ENCODE measurements around the gene APMAP.

The APMAP gene

DNA sequence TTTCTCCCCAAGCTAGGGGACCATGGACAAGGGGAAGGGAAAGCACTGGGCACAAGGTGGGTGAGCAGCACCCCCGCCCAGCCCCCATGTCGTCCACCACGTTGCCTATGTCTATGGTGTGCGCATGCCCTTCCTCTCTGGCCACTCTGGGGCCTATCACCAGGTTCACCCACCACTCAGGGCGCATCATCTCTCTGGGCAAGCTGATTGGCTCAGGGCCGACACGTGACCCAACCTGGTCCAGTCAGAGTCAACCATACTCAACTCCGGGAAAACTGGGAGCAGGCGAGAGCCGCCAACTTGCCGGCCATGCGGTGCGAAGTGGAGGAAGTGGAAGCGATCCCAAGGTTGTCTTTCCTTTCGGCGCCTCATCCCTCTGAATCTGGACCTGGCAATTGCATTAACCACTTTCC is 39.5 kb upstream of the APMAP start:
- Histone ChIP-seq H3K36me3 (replicated peaks) (no peaks in the 10 kb centered on the region), H3K4me3 (no peak overlapping the region), H3K4me1 (peaks cover 13% of the 10 kb centered on the region), H3K27me3 (ENCODE audit: low read depth) (no peaks in the 10 kb centered on the region), H3K9me3 (no peaks in the 10 kb centered on the region)
- no peak for DNase-seq (ENCODE audit: low spot score in 2 of 2)
- in situ Hi-C loops (cut with MboI; ENCODE audit: low sequenced_read_pairs), result no loop called here

DNA sequence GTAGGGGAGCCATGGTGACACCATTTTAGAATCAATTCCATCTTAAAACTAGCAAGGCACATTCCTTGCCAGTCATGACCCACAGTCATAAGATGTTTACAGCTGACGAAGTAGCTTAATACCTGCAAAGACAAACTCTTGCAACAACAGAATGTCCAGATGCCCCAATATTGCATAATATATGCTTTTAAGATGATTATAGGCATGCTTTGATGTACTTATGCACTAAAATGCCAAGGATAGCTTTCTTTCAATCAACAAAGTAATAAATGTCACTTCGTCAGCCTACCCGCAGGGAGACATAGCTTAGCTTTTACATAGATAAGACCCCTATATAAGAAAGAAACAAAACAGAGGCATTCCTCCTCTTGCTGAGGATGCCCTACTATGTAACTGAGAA is 38.7 kb upstream of the APMAP start:
- Histone ChIP-seq H3K9me3 (no peaks in the 10 kb centered on the region), H3K4me1 (peaks cover 13% of the 10 kb centered on the region), H3K4me3 (no peak overlapping the region), H3K27me3 (ENCODE audit: low read depth) (no peaks in the 10 kb centered on the region), H3K36me3 (replicated peaks) (no peaks in the 10 kb centered on the region)
- no peak for DNase-seq (ENCODE audit: low spot score in 2 of 2)
- in situ Hi-C loops (cut with MboI; ENCODE audit: low sequenced_read_pairs), result no loop called here

DNA sequence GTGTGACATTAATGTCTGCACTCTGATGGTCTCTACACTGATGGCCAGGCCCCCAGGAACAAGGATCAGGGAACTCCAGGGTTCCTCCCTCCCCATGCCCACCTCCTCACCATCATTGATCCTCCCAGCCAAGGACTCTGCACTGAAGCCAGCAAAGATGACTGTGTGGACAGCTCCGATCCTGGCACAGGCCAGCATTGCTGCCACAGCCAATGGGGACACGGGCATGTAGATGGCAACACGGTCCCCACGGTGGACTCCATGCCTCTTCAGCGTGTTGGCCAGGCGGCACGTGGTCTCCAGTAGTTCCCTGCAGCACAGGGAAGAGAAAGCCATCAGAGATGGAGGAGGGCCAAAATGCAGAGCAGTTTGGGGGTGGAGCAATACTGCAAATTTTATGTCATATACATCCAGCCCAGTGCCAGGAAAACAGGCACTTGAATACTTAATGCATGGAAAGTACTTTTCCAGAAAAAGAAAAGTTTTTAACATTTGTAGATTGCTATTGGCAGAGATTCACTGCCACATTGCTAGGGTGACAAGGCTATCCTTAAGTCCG is 38.2 kb upstream of the APMAP start:
- Histone ChIP-seq H3K4me3 (no peak overlapping the region), H3K9me3 (no peaks in the 10 kb centered on the region), H3K4me1 (peaks cover 13% of the 10 kb centered on the region), H3K27me3 (ENCODE audit: low read depth) (no peaks in the 10 kb centered on the region), H3K36me3 (replicated peaks) (no peaks in the 10 kb centered on the region)
- in situ Hi-C loops (cut with MboI; ENCODE audit: low sequenced_read_pairs), result no loop called here
- no peak for DNase-seq (ENCODE audit: low spot score in 2 of 2)

DNA sequence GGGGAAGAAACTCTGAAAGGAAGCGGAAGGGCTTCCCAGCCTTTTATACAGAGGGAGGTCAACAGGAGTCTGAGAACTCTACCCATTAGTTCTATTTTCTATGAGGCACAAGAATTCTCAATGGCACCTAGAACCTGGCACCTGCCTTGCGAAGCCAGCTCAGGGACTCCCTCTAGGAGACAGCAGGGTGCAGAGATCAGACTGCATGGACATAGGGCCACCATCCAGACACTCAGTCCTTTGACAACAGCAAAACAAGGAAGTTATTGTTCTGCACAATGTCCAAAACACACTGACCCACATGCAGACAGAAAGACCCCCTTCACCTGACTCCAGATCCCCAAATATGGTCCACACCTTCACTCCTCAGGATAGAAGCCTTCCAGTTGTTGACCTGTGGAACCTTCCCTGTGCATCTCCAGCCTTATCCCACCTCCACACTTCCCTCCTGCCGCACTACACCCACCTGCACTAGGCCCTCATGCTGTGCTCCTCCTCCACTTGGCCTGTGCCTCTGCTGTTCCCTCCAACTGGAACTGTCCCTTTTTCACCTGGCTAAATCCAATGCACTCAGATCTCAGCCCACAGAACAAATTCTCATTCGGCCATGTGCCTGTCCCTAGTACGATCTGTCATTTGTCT is 37.6 kb upstream of the APMAP start:
- no peak for DNase-seq (ENCODE audit: low spot score in 2 of 2)
- in situ Hi-C loops (cut with MboI; ENCODE audit: low sequenced_read_pairs), result no loop called here
- Histone ChIP-seq H3K27me3 (ENCODE audit: low read depth) (no peaks in the 10 kb centered on the region), H3K9me3 (no peaks in the 10 kb centered on the region), H3K36me3 (replicated peaks) (no peaks in the 10 kb centered on the region), H3K4me1 (peaks cover 13% of the 10 kb centered on the region), H3K4me3 (no peak overlapping the region)

DNA sequence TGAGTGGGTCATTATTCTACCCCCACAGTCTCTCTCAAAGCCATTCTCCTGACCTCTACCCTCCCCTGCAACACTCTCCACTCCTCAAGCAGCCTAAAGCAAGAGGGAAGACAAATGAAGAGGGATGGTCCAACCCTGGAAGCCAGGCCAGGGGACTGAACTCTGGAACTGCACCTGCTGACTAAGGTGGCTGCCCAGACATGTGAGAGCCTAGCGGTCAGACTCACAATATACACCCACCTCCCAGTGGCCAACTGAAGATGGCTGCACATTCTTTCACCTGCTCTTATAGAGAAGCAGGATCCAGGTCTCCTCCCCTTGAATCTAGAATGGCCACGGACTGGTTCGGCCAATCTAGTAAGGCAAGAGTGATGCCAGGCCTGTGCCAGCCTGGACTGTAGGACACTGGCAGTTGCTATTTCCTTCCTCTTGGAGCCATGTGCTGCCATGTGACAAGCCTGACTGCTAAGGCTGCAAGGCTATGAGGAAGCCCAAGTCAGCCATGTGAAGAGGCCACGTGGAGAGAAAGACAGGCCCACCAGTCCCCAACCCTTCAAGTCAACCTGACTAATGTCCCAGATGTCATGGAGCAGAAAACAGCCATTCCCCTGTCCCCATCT is 33.5 kb upstream of the APMAP start:
- H3K9me3 ChIP-seq, result no peaks in the 10 kb centered on the region
- H3K4me3 ChIP-seq, result no peak overlapping the region
- H3K27me3 ChIP-seq (ENCODE audit: low read depth), result no peaks in the 10 kb centered on the region
- DNase-seq (ENCODE audit: low spot score in 2 of 2), result no peak
- H3K36me3 ChIP-seq (replicated peaks), result no peaks in the 10 kb centered on the region
- H3K4me1 ChIP-seq, result no peaks in the 10 kb centered on the region
- in situ Hi-C loops (cut with MboI; ENCODE audit: low sequenced_read_pairs), result no loop called here

DNA sequence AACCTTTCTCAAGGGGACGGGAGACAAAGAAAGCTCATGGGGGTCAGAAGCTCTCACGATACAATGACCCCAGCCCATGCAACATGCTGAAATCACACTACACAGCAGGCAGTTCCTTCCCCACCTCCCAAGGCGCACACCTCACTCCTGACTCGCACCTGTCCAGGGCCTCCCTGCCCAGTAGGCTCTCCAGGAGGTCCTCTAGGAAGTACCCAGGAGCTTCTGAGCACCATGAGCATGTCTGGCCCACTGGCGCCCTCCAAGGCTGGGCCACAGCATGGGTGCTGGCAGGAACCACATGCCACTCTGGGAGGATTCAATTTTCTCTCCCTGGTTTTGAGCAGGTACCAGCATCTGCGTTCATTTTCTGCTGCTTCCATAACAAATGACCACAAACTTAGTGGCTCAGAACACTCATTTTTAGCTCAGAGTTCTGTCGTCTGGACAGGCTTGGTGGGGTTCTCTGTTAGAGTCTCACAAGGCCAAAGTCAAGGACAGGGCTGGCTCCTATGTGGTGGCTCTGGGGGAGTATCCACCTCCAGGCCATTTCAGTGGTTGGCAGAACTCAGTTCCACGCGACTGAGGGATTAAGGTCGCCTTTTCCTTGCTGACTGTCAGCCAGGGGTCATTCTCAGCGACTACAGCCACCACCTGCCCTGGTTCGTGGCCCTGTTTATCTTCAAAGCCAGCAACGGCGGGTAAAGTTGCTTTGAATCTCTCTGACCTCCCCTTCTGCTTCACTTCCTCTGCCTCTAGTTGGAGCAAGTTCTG is 32.7 kb upstream of the APMAP start:
- no peak overlapping the region for H3K4me3 ChIP-seq
- no peak for DNase-seq (ENCODE audit: low spot score in 2 of 2)
- no peaks in the 10 kb centered on the region for H3K4me1 ChIP-seq
- in situ Hi-C loops (cut with MboI; ENCODE audit: low sequenced_read_pairs), result no loop called here
- H3K9me3 ChIP-seq, result no peaks in the 10 kb centered on the region
- no peaks in the 10 kb centered on the region for H3K27me3 ChIP-seq (ENCODE audit: low read depth)
- no peaks in the 10 kb centered on the region for H3K36me3 ChIP-seq (replicated peaks)

DNA sequence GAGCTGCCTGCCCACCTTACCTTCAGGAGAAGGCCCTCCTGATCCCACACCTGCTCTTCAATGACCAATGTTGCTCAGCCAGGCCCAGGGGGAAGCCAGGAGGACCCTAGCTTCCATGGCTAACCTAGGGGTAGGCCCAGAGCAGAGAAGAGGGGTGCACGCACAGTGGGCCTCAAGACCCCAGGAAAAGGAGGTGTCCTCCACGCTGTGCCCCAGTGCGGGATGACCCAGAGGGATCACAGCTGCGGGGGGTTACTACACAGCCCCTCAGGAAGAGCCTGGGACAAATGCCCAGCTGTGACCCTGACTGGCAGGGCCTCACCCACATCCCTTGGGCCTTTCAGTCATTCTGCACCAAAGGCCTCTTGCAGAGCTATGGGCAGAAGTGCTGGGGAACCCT is 31.6 kb upstream of the APMAP start:
- Histone ChIP-seq H3K4me1 (no peaks in the 10 kb centered on the region), H3K9me3 (no peaks in the 10 kb centered on the region), H3K27me3 (ENCODE audit: low read depth) (no peaks in the 10 kb centered on the region), H3K4me3 (no peak overlapping the region), H3K36me3 (replicated peaks) (no peaks in the 10 kb centered on the region)
- in situ Hi-C loops (cut with MboI; ENCODE audit: low sequenced_read_pairs), result no loop called here
- DNase-seq (ENCODE audit: low spot score in 2 of 2), result no peak

DNA sequence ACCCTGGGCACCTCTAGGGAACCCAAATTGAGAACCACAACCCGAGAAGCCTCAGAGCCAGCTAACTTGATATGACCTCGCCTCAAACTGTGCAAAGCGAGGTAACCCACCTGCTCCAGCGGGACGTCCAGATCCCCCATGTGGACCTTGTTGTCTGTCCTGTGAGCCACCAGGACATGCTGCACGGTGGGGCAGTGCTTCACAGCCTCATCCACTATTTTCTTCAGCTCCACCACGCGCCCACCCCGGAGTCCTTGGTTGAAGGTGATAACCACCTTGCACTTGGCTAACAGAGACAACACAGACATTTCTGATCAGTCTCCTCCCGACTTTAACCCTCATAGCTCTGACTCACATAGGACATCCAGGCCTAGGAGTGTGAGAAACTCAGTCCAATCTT is 30.8 kb upstream of the APMAP start:
- DNase-seq (ENCODE audit: low spot score in 2 of 2), result no peak
- Histone ChIP-seq H3K27me3 (ENCODE audit: low read depth) (no peaks in the 10 kb centered on the region), H3K36me3 (replicated peaks) (no peaks in the 10 kb centered on the region), H3K9me3 (no peaks in the 10 kb centered on the region), H3K4me3 (no peak overlapping the region), H3K4me1 (no peaks in the 10 kb centered on the region)
- in situ Hi-C loops (cut with MboI; ENCODE audit: low sequenced_read_pairs), result no loop called here

DNA sequence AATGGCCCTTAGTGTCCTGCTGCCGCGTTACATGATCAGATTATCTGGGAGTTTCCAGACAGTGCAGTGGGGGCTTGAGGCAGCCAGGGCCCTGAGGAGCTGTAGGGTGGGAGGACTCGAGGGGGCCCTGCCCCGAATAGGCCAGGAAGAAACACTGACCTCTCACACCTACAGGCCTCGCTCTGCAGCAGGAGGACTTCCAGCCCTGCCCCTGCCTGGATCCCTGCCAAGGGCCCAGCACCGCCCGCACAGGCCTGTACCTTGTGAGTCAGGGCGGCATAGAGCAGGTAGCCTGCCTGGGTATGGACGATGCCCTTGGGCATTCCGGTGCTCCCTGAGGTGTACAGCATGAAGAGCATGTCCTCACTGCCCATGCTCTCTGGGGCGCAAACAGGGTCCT is 30.1 kb upstream of the APMAP start:
- Histone ChIP-seq H3K36me3 (replicated peaks) (no peaks in the 10 kb centered on the region), H3K27me3 (ENCODE audit: low read depth) (no peaks in the 10 kb centered on the region), H3K4me1 (no peaks in the 10 kb centered on the region), H3K4me3 (no peak overlapping the region), H3K9me3 (no peaks in the 10 kb centered on the region)
- in situ Hi-C loops (cut with MboI; ENCODE audit: low sequenced_read_pairs), result no loop called here
- no peak for DNase-seq (ENCODE audit: low spot score in 2 of 2)

DNA sequence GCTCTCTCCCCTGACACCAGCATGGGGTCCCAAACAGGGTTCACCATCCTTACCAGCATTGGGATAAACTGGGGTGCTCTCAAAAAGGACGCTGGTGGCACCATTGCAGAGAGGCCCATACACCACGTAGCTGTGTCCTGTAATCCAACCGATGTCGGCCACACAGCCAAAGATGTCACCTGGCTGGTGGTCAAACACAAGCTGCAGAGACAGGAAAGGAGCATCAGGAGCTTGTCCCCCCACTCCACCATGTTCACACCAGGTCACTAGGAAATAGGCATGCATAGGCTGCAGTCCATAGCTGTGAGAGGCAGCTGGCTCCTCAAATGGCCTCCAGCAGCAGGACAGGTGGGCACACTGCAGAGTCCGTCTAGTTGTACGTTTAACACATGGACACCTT is 28.8 kb upstream of the APMAP start:
- Histone ChIP-seq H3K4me1 (no peaks in the 10 kb centered on the region), H3K36me3 (replicated peaks) (no peaks in the 10 kb centered on the region), H3K9me3 (no peaks in the 10 kb centered on the region), H3K4me3 (no peak overlapping the region), H3K27me3 (ENCODE audit: low read depth) (no peaks in the 10 kb centered on the region)
- DNase-seq (ENCODE audit: low spot score in 2 of 2), result no peak
- in situ Hi-C loops (cut with MboI; ENCODE audit: low sequenced_read_pairs), result no loop called here

DNA sequence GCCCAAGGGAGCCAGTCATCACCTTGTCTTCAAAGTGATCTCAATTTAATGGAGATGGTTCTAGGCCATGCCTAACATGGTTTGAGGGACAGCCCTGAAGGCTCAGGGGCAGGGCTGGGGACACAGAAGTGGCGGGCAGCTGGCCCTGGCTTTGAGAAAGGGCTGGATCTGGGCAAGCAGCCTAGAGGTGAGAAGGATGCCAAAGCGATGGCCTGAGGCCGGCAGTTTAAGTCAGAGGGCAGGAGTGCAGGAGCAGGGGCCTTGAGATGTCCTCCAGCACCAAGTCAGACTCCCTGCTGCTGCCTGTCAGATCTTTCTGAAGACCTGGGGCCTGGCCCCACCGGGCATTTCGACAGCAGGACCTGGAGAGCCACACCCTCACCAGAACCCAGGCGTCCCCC is 28.4 kb upstream of the APMAP start:
- in situ Hi-C loops (cut with MboI; ENCODE audit: low sequenced_read_pairs), result no loop called here
- Histone ChIP-seq H3K4me1 (no peaks in the 10 kb centered on the region), H3K36me3 (replicated peaks) (no peaks in the 10 kb centered on the region), H3K9me3 (no peaks in the 10 kb centered on the region), H3K4me3 (no peak overlapping the region), H3K27me3 (ENCODE audit: low read depth) (no peaks in the 10 kb centered on the region)
- DNase-seq (ENCODE audit: low spot score in 2 of 2), result no peak

DNA sequence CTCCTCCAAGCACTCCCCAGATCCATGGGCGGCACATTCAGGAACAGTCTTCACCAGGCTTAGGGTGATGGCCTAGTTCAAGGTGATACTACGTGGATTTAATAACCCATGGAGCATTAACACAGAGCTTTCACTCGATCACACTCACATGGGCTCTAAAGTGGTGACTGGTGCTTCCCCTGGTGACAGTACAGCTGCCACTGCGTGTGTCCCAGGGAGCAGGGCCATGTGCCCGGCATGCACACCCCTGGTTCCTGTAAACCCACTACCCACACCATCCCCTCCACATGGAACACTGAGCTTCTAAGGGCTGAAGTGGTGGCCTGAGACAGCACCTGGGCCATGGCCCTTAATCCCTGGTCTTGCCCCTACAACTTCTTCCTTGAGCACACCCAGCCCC is 27.8 kb upstream of the APMAP start:
- no peaks in the 10 kb centered on the region for H3K36me3 ChIP-seq (replicated peaks)
- no peak overlapping the region for H3K4me3 ChIP-seq
- in situ Hi-C loops (cut with MboI; ENCODE audit: low sequenced_read_pairs), result no loop called here
- no peak for DNase-seq (ENCODE audit: low spot score in 2 of 2)
- no peaks in the 10 kb centered on the region for H3K27me3 ChIP-seq (ENCODE audit: low read depth)
- no peaks in the 10 kb centered on the region for H3K4me1 ChIP-seq
- H3K9me3 ChIP-seq, result no peaks in the 10 kb centered on the region

DNA sequence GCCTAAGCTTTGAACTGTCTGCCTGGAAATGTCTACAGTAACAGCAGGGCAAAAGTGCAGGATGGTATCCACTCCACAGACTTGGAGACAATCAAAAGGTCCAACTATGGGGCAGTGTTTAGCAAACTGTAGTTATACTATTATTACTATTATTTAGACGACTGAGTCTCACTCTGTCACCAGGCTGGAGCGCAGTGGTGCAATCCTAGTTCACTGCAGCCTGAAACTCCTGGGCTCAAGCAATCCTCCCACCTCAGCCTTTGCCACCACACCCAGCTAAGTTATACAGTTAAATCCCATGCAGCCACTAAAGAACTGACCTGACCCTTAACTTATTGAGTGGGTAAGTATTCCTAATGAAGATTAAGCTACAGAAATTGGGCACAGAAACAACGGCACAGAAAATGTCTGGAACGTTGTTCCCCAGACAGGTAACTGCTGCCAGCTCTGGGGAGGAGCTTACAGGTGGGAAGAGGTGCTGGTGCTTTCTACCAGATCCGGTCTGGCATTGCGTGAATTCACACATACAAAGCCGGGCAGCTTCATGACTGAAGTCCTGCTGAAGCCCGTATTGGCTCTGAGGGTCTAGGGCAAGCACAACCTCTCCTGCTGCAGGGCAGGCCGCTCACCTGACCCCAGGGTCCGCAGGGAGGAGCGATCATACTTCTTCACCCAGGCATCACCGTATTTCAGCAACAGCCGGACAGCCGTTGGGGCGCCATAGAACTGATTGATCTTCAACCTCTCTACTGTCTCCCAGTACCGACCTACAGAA is 27.0 kb upstream of the APMAP start:
- no peak overlapping the region for H3K4me3 ChIP-seq
- no peak for DNase-seq (ENCODE audit: low spot score in 2 of 2)

DNA sequence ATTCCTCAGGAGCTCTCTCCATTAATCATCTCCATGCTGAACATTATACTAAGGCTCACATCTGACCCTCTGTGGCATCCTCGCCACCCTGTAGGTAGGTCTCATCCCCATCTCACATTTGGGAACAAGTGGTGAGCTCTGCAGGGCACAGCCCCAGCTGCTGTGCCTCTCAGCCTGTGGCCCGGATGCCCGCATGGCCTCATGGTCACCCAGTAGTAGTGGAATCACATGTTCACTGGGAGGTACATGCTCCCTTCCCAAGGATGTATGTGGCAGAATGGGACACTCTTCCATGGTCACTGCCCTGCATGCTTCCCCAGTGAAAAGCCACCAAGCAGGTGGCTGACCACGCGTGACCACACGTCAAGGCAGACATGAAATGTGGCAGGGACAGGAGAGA is 26.3 kb upstream of the APMAP start:
- no peaks in the 10 kb centered on the region for H3K9me3 ChIP-seq
- H3K4me3 ChIP-seq, result no peak overlapping the region
- no peaks in the 10 kb centered on the region for H3K27me3 ChIP-seq (ENCODE audit: low read depth)
- no peak for DNase-seq (ENCODE audit: low spot score in 2 of 2)
- no peaks in the 10 kb centered on the region for H3K36me3 ChIP-seq (replicated peaks)
- in situ Hi-C loops (cut with MboI; ENCODE audit: low sequenced_read_pairs), result no loop called here
- H3K4me1 ChIP-seq, result no peaks in the 10 kb centered on the region

More for the DNA sequence above, 27.0 kb upstream of the APMAP start:
- no peaks in the 10 kb centered on the region for H3K36me3 ChIP-seq (replicated peaks)
- no peaks in the 10 kb centered on the region for H3K27me3 ChIP-seq (ENCODE audit: low read depth)
- no peaks in the 10 kb centered on the region for H3K9me3 ChIP-seq
- no peaks in the 10 kb centered on the region for H3K4me1 ChIP-seq
- in situ Hi-C loops (cut with MboI; ENCODE audit: low sequenced_read_pairs), result no loop called here
